Measurements from ENCODE around the gene ZNF182.

DNA sequence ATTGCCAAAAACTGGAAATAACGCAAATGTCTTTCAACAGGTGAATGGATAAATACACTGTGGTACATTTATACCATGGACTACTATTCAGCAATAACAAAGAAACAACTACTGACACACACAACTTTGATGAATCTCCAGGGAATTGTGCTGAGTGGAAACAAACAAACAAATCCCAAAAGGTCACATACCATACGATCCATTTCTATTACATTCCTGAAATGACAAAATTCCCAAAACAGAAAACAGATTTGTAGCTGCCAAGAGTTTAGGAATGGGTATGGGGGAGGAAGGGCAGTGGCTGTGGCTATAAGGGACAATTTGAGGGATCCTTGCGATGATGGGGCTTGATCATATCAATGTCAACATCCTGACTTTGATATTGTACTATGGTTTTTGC is 2.5 kb downstream of the ZNF182 start:
- no peak for TF ChIP-seq ZBTB21 (tag by site-specific recombination; IDR thresholded peaks at IDR 0.05)
- TF ChIP-seq ZNF184 (tag by site-specific recombination; IDR thresholded peaks at IDR 0.05), result no peak
- no peak for TF ChIP-seq CTCF (tag by site-specific recombination; IDR thresholded peaks at IDR 0.05)
- TF ChIP-seq ZBTB10 (tag by site-specific recombination; IDR thresholded peaks at IDR 0.05), result no peak
- TF ChIP-seq MYNN (tag by site-specific recombination; IDR thresholded peaks at IDR 0.05; ENCODE audit: borderline replicate concordance), result no peak
- no peak for TF ChIP-seq ZNF146 (tag by site-specific recombination; IDR thresholded peaks at IDR 0.05)
- TF ChIP-seq TRIM28 (IDR thresholded peaks at IDR 0.05; ENCODE audit: borderline replicate concordance, low read length), result no peak
- TF ChIP-seq, protein P1, sequence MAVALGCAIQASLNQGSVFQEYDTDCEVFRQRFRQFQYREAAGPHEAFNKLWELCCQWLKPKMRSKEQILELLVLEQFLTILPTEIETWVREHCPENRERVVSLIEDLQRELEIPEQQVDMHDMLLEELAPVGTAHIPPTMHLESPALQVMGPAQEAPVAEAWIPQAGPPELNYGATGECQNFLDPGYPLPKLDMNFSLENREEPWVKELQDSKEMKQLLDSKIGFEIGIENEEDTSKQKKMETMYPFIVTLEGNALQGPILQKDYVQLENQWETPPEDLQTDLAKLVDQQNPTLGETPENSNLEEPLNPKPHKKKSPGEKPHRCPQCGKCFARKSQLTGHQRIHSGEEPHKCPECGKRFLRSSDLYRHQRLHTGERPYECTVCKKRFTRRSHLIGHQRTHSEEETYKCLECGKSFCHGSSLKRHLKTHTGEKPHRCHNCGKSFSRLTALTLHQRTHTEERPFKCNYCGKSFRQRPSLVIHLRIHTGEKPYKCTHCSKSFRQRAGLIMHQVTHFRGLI (tag by site-specific recombination; IDR thresholded peaks at IDR 0.05), result no peak
- TF ChIP-seq ZNF670 (tag by site-specific recombination; IDR thresholded peaks at IDR 0.05; ENCODE audit: low read depth), result no peak
